ENCODE measurements around the gene CDHR4. TPM values are rescaled to one million over a fixed set of nuclear protein-coding genes. Genes with fewer than 3 reads are reported as not detected.
"Not testable (repeated sequence)": the region's sequence is repeated elsewhere in the genome, so short reads cannot be mapped to it uniquely, and the experiment has no call there.

The CDHR4 gene
- total RNA-seq, 1 donor from 2014 or later = not detected

DNA sequence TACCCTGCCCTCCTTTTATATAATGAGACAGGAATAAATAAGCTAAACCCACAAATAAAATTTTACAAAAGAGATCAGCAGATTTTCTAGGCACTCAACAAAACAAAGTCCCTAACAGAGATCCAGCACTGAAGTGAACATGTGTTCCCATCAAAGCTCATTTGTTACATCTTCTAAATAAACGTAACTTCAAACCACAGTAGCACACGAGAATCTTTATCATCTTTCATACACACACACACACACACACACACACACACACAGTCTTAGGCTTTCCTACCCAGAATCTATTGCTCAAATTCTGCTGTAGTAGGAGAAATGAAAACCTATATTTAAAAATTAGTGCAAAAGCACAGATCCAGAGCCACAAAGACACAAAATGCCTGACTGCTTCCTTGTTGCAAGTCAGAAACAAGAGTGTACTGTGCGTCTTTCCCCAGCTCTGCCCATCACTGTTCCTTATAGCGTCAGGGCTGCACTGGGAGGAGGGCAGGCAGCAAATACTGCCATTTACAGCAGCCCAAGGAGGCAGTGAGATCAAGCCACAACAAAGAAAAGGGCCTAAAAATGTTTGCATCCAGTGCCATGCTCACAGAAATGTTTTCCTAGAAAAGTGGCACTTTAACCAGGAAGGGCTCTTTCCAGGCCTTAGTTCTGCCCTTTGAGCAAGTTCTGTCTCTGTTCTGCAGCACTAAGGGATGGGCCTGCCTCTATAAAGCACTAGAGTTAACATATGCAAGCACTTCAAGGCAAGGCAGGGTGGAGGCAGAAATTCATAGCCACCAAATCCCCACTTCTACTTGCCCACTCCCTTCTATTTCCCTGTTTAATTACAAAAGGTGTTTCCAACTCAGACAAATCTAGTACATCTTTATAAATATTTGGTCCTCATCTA is 19.3 kb downstream of the CDHR4 start:
- Mint-ChIP-seq H3K9me3 (no peaks in the 10 kb centered on the region), H3K36me3 (ENCODE audit: low read depth) (peaks cover 33% of the 10 kb centered on the region), H3K27ac (no peak overlapping the region), H3K4me3 (no peak overlapping the region), H3K4me1 (peaks cover 18% of the 10 kb centered on the region), H3K27me3 (no peaks in the 10 kb centered on the region)
- intact Hi-C loops (cut with micrococcal nuclease) = no loop called here
- no peak for DNase-seq

- Mint-ChIP-seq H3K27ac (no peak overlapping the region), H3K36me3 (ENCODE audit: low read depth) (peaks cover 30% of the 10 kb centered on the region), H3K4me1 (peaks cover 13% of the 10 kb centered on the region), H3K27me3 (no peaks in the 10 kb centered on the region), H3K4me3 (no peak overlapping the region), H3K9me3 (no peaks in the 10 kb centered on the region)
- DNase-seq = no peak
- intact Hi-C loops (cut with micrococcal nuclease) = no loop called here
Measured at GRCh38 chr3:49779358-49780079, 20.2 kb downstream of the CDHR4 start.

GRCh38 chr3:49776101-49776500 is 23.6 kb downstream of the CDHR4 start:
- H3K4me3 Mint-ChIP-seq; intact Hi-C loops (cut with micrococcal nuclease); H3K4me1 Mint-ChIP-seq; DNase-seq; H3K9me3 Mint-ChIP-seq; H3K27ac Mint-ChIP-seq; H3K27me3 Mint-ChIP-seq: not testable (repeated sequence)
- H3K36me3 Mint-ChIP-seq (ENCODE audit: low read depth) = peaks cover 15% of the 10 kb centered on the region

- no peak for DNase-seq
- no peak overlapping the region for H3K27ac Mint-ChIP-seq
- H3K9me3 Mint-ChIP-seq = no peaks in the 10 kb centered on the region
- H3K27me3 Mint-ChIP-seq = no peaks in the 10 kb centered on the region
- no peak overlapping the region for H3K4me3 Mint-ChIP-seq
- peaks cover 5% of the 10 kb centered on the region for H3K4me1 Mint-ChIP-seq
- peaks cover 15% of the 10 kb centered on the region for H3K36me3 Mint-ChIP-seq (ENCODE audit: low read depth)
- intact Hi-C loops (cut with micrococcal nuclease) = no loop called here
Measured at GRCh38 chr3:49775538-49775937, 24.1 kb downstream of the CDHR4 start.

GRCh38 chr3:49772703-49773102 is 27.0 kb downstream of the CDHR4 start:
- Mint-ChIP-seq H3K27me3 (no peaks in the 10 kb centered on the region), H3K9me3 (no peaks in the 10 kb centered on the region), H3K4me3 (no peak overlapping the region), H3K36me3 (ENCODE audit: low read depth) (peaks cover 20% of the 10 kb centered on the region), H3K4me1 (peaks cover 6% of the 10 kb centered on the region), H3K27ac (no peak overlapping the region)
- DNase-seq = no peak
- intact Hi-C loops (cut with micrococcal nuclease) = no loop called here

- no peak overlapping the region for H3K27ac Mint-ChIP-seq
- no peaks in the 10 kb centered on the region for H3K9me3 Mint-ChIP-seq
- H3K4me1 Mint-ChIP-seq = peaks cover 6% of the 10 kb centered on the region
- peaks cover 15% of the 10 kb centered on the region for H3K36me3 Mint-ChIP-seq (ENCODE audit: low read depth)
- intact Hi-C loops (cut with micrococcal nuclease) = no loop called here
- DNase-seq = no peak
- no peaks in the 10 kb centered on the region for H3K27me3 Mint-ChIP-seq
- no peak overlapping the region for H3K4me3 Mint-ChIP-seq
Measured at GRCh38 chr3:49771340-49771938, 28.2 kb downstream of the CDHR4 start.

DNA sequence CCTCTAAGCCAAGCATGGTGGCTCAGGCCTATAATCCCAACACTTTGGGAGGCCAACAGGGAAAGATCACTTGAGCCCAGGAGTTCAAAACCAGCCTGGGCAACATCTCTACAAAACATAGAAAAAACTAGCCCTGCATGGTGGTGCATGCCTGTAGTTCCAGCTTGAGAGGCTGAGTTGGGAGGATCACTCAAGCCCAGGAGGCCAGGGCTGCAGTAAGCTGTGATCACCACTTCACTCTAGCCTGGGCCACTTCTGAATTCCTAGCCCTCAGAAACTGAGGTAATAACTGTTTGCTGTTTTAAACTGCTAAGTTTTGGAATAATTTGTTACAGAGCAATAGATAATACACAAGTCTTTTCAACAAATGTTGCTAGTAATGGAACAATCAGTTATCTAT is 29.7 kb downstream of the CDHR4 start:
- no peaks in the 10 kb centered on the region for H3K9me3 Mint-ChIP-seq
- H3K4me1 Mint-ChIP-seq = peaks cover 6% of the 10 kb centered on the region
- H3K4me3 Mint-ChIP-seq = no peak overlapping the region
- DNase-seq = no peak
- intact Hi-C loops (cut with micrococcal nuclease) = no loop called here
- no peaks in the 10 kb centered on the region for H3K27me3 Mint-ChIP-seq
- H3K36me3 Mint-ChIP-seq (ENCODE audit: low read depth) = peaks cover 17% of the 10 kb centered on the region
- no peak overlapping the region for H3K27ac Mint-ChIP-seq

- Mint-ChIP-seq H3K4me1 (peaks cover 6% of the 10 kb centered on the region), H3K9me3 (no peaks in the 10 kb centered on the region), H3K27ac (no peak overlapping the region), H3K27me3 (no peaks in the 10 kb centered on the region), H3K4me3 (no peak overlapping the region), H3K36me3 (ENCODE audit: low read depth) (peaks cover 17% of the 10 kb centered on the region)
- intact Hi-C loops (cut with micrococcal nuclease) = no loop called here
- no peak for DNase-seq
Measured at GRCh38 chr3:49769286-49769915, 30.3 kb downstream of the CDHR4 start.

- H3K27me3 Mint-ChIP-seq = no peaks in the 10 kb centered on the region
- no peak for DNase-seq
- H3K4me1 Mint-ChIP-seq = no peaks in the 10 kb centered on the region
- no peak overlapping the region for H3K4me3 Mint-ChIP-seq
- H3K36me3 Mint-ChIP-seq (ENCODE audit: low read depth) = peaks cover 5% of the 10 kb centered on the region
- H3K27ac Mint-ChIP-seq = no peak overlapping the region
- no peaks in the 10 kb centered on the region for H3K9me3 Mint-ChIP-seq
- intact Hi-C loops (cut with micrococcal nuclease) = no loop called here
Measured at GRCh38 chr3:49763981-49764380, 35.7 kb downstream of the CDHR4 start.

GRCh38 chr3:49761661-49762060 is 38.0 kb downstream of the CDHR4 start:
- Mint-ChIP-seq H3K27ac (no peak overlapping the region), H3K9me3 (no peaks in the 10 kb centered on the region), H3K4me3 (no peak overlapping the region), H3K4me1 (no peaks in the 10 kb centered on the region), H3K36me3 (ENCODE audit: low read depth) (peaks cover 2% of the 10 kb centered on the region), H3K27me3 (no peaks in the 10 kb centered on the region)
- DNase-seq = no peak
- intact Hi-C loops (cut with micrococcal nuclease) = no loop called here

- intact Hi-C loops (cut with micrococcal nuclease) = no loop called here
- H3K27me3 Mint-ChIP-seq = no peaks in the 10 kb centered on the region
- DNase-seq = no peak
- no peak overlapping the region for H3K4me3 Mint-ChIP-seq
- H3K36me3 Mint-ChIP-seq (ENCODE audit: low read depth) = peaks cover 1% of the 10 kb centered on the region
- no peaks in the 10 kb centered on the region for H3K9me3 Mint-ChIP-seq
- no peak overlapping the region for H3K27ac Mint-ChIP-seq
- no peaks in the 10 kb centered on the region for H3K4me1 Mint-ChIP-seq
Measured at GRCh38 chr3:49759226-49759625, 40.4 kb downstream of the CDHR4 start.

- DNase-seq = no peak
- intact Hi-C loops (cut with micrococcal nuclease) = no loop called here
- peaks cover 5% of the 10 kb centered on the region for H3K36me3 Mint-ChIP-seq (ENCODE audit: low read depth)
- no peak overlapping the region for H3K27ac Mint-ChIP-seq
- H3K4me1 Mint-ChIP-seq = peaks cover 5% of the 10 kb centered on the region
- H3K4me3 Mint-ChIP-seq = no peak overlapping the region
- H3K27me3 Mint-ChIP-seq = no peaks in the 10 kb centered on the region
- H3K9me3 Mint-ChIP-seq = no peaks in the 10 kb centered on the region
Measured at GRCh38 chr3:49757197-49757596, 42.5 kb downstream of the CDHR4 start.

- intact Hi-C loops (cut with micrococcal nuclease) = no loop called here
- Mint-ChIP-seq H3K4me3 (no peak overlapping the region), H3K27me3 (no peaks in the 10 kb centered on the region), H3K9me3 (no peaks in the 10 kb centered on the region), H3K36me3 (ENCODE audit: low read depth) (peaks cover 5% of the 10 kb centered on the region), H3K27ac (no peak overlapping the region), H3K4me1 (peaks cover 5% of the 10 kb centered on the region)
- no peak for DNase-seq
Measured at GRCh38 chr3:49756036-49756435, 43.6 kb downstream of the CDHR4 start.

- intact Hi-C loops (cut with micrococcal nuclease) = no loop called here
- H3K4me3 Mint-ChIP-seq = no peak overlapping the region
- H3K4me1 Mint-ChIP-seq = peaks cover 5% of the 10 kb centered on the region
- H3K27me3 Mint-ChIP-seq = no peaks in the 10 kb centered on the region
- H3K27ac Mint-ChIP-seq = no peak overlapping the region
- H3K36me3 Mint-ChIP-seq (ENCODE audit: low read depth) = peaks cover 9% of the 10 kb centered on the region
- no peaks in the 10 kb centered on the region for H3K9me3 Mint-ChIP-seq
- DNase-seq = no peak
Measured at GRCh38 chr3:49754536-49754935, 45.1 kb downstream of the CDHR4 start.

All from activated CD4-positive, alpha-beta T cell treated with anti-CD3 and anti-CD28 coated beads, Interleukin-2, amount 10 ng/mL, durations not matched to agents 24 days and 14 days (primary cell).